Measurements from ENCODE around the gene DOCK3. TPM values are rescaled to one million over a fixed set of nuclear protein-coding genes. Genes with fewer than 3 reads are reported as not detected.

DOCK3 gene
- total RNA-seq, 4 donors from 2014 or later = 4.0 to 6.3 (median 5.8) TPM

GRCh38 chr3:50947419-50947818 lies 272.7 kb downstream of the DOCK3 start:
- no peaks in the 10 kb centered on the region for H3K9me3 ChIP-seq
- no peaks in the 10 kb centered on the region for H3K27me3 ChIP-seq
- no peak overlapping the region for H3K27ac ChIP-seq
- DNase-seq (ENCODE audit: low spot score in 2 of 2) = no peak
- no peaks in the 10 kb centered on the region for H3K4me1 ChIP-seq
- H3K36me3 ChIP-seq = no peaks in the 10 kb centered on the region
- 94 to 95% methylated on average over 2 of the region's 2 CpGs for WGBS, 2 donors
- H3K4me3 ChIP-seq = no peak overlapping the region
- no peak for TF ChIP-seq POLR2A (IDR thresholded peaks at IDR 0.05)
- TF ChIP-seq EP300 (IDR thresholded peaks at IDR 0.05) = no peak
- TF ChIP-seq CTCF (IDR thresholded peaks at IDR 0.05) = no peak

- 66 to 67% methylated on average over 2 of the region's 2 CpGs for WGBS, 2 donors
- Histone ChIP-seq H3K27me3 (no peaks in the 10 kb centered on the region), H3K4me3 (no peak overlapping the region), H3K27ac (no peak overlapping the region), H3K36me3 (no peaks in the 10 kb centered on the region), H3K4me1 (no peaks in the 10 kb centered on the region), H3K9me3 (no peaks in the 10 kb centered on the region)
- no peak for DNase-seq (ENCODE audit: low spot score in 2 of 2)
- no peak for TF ChIP-seq CTCF (IDR thresholded peaks at IDR 0.05)
- TF ChIP-seq POLR2A (IDR thresholded peaks at IDR 0.05) = no peak
- TF ChIP-seq EP300 (IDR thresholded peaks at IDR 0.05) = no peak
Measured at GRCh38 chr3:50950591-50950990, 275.9 kb downstream of the DOCK3 start.

- TF ChIP-seq EP300 (IDR thresholded peaks at IDR 0.05) = no peak
- TF ChIP-seq POLR2A (IDR thresholded peaks at IDR 0.05) = no peak
- TF ChIP-seq CTCF (IDR thresholded peaks at IDR 0.05) = no peak
- H3K27ac ChIP-seq = no peak overlapping the region
- H3K36me3 ChIP-seq = no peaks in the 10 kb centered on the region
- no peaks in the 10 kb centered on the region for H3K9me3 ChIP-seq
- no peak overlapping the region for H3K4me3 ChIP-seq
- WGBS, 2 donors = 66 to 78% methylated on average over 5 of the region's 5 CpGs
- no peak for DNase-seq (ENCODE audit: low spot score in 2 of 2)
- H3K27me3 ChIP-seq = no peaks in the 10 kb centered on the region
- no peaks in the 10 kb centered on the region for H3K4me1 ChIP-seq
Measured at GRCh38 chr3:50953825-50954414, 279.2 kb downstream of the DOCK3 start.

GRCh38 chr3:50961386-50961785 lies 286.7 kb downstream of the DOCK3 start:
- DNase-seq (ENCODE audit: low spot score in 2 of 2) = no peak
- no peak overlapping the region for H3K27ac ChIP-seq
- no peaks in the 10 kb centered on the region for H3K9me3 ChIP-seq
- H3K36me3 ChIP-seq = no peaks in the 10 kb centered on the region
- no peaks in the 10 kb centered on the region for H3K27me3 ChIP-seq
- no peak for TF ChIP-seq EP300 (IDR thresholded peaks at IDR 0.05)
- no peak for TF ChIP-seq CTCF (IDR thresholded peaks at IDR 0.05)
- no peak for TF ChIP-seq POLR2A (IDR thresholded peaks at IDR 0.05)
- H3K4me3 ChIP-seq = no peak overlapping the region
- no peaks in the 10 kb centered on the region for H3K4me1 ChIP-seq
- WGBS, 2 donors = 73 to 79% methylated on average over 1 of the region's 1 CpG

GRCh38 chr3:50971487-50971924 lies 296.8 kb downstream of the DOCK3 start:
- Histone ChIP-seq H3K4me1 (no peaks in the 10 kb centered on the region), H3K27ac (no peak overlapping the region), H3K36me3 (no peaks in the 10 kb centered on the region), H3K9me3 (peaks cover 0 to 37% (median 7%) of the 10 kb centered on the region in 4 donors), H3K4me3 (no peak overlapping the region), H3K27me3 (no peaks in the 10 kb centered on the region)
- WGBS, 2 donors = 18 to 22% methylated on average over 3 of the region's 3 CpGs
- DNase-seq (ENCODE audit: low spot score in 2 of 2) = no peak
- TF ChIP-seq EP300 (IDR thresholded peaks at IDR 0.05) (no peak), CTCF (IDR thresholded peaks at IDR 0.05) (peak in 2 of 5 experiments; percentile 20 to 59)
